KMS-11 (cell line): ENCODE data around the gene ADGRF3.

Experiments
- H2AFZ ChIP-seq: fragments of 200-600 bp; sonication (generic); 2 replicates; pipeline ENCODE4 v1.6.1; 2016; ENCODE audit warnings: antibody characterized with exemption, mixed run types, low read depth
- H3K27ac ChIP-seq: fragments of 200-600 bp; sonication (generic); 2 replicates; pipeline ENCODE4 v1.6.1; 2016; ENCODE audit warnings: mild to moderate bottlenecking, mixed run types
- H3K27me3 ChIP-seq: fragments of 200-600 bp; sonication (generic); 2 replicates; pipeline ENCODE4 v1.6.1; 2017; ENCODE audit warnings: mild to moderate bottlenecking, low read depth, mixed run types, moderate library complexity; ENCODE audit not compliant: insufficient read depth
- H3K36me3 ChIP-seq: fragments of 200-600 bp; sonication (generic); 2 replicates; pipeline ENCODE4 v1.6.1; 2017; ENCODE audit warnings: mild to moderate bottlenecking, mixed run types; ENCODE audit not compliant: insufficient read depth
- H3K4me1 ChIP-seq: fragments of 200-600 bp; sonication (generic); 2 replicates; pipeline ENCODE4 v1.6.1; 2016; ENCODE audit warnings: mild to moderate bottlenecking, low read depth, mixed run types; ENCODE audit not compliant: poor library complexity, severe bottlenecking
- H3K4me2 ChIP-seq: fragments of 200-600 bp; sonication (generic); 2 replicates; pipeline ENCODE4 v1.7.0; 2016; ENCODE audit warnings: mild to moderate bottlenecking, mixed run types
- H3K4me3 ChIP-seq: fragments of 200-600 bp; sonication (generic); IDR thresholded peaks from 2 replicates; pipeline ENCODE4 v1.6.1; 2017; ENCODE audit warnings: low read depth, low read length, mixed read lengths; ENCODE audit not compliant: insufficient read depth
- H3K79me2 ChIP-seq: fragments of 200-600 bp; sonication (generic); 2 replicates; pipeline ENCODE4 v1.6.1; 2016; ENCODE audit warnings: low read depth, mixed run types; ENCODE audit not compliant: insufficient read depth
- H3K9ac ChIP-seq: fragments of 200-600 bp; sonication (generic); 2 replicates; pipeline ENCODE4 v1.6.1; 2016; ENCODE audit warnings: mild to moderate bottlenecking, mixed run types
- H4K20me1 ChIP-seq: fragments of 200-600 bp; sonication (generic); 2 replicates; pipeline ENCODE4 v1.6.1; 2016; ENCODE audit warnings: mild to moderate bottlenecking, mixed run types; ENCODE audit not compliant: insufficient read depth
- CTCF ChIP-seq: fragments of 200-600 bp; sonication (generic); conservative IDR thresholded peaks from 2 replicates; pipeline ENCODE4 v1.6.1; 2017; ENCODE audit warnings: low read depth, mild to moderate bottlenecking, antibody characterized with exemption, low read length, moderate library complexity, mixed read lengths

Gene ADGRF3

GRCh38 chr2:26345283-26345544, 1.4 kb downstream of the ADGRF3 start:
- Histone ChIP-seq H3K79me2 (peaks cover 57% of the 10 kb centered on the region), H3K36me3 (peaks cover 3% of the 10 kb centered on the region; the same call in 1 of the 2 replicates), H3K4me3 (peak overlapping the region; percentile 89), H3K4me1 (peaks cover 24% of the 10 kb centered on the region), H4K20me1 (0 out of 2 replicates have a peak, but pooled peaks cover under 1% of the 10 kb centered on the region), H3K4me2 (peak overlapping the region; percentile 94), H3K27ac (peak overlapping the region; percentile 74), H3K9ac (peak overlapping the region; percentile 83), H3K27me3 (no peaks in the 10 kb centered on the region), H2AFZ (peak overlapping the region; percentile 80)
- TF ChIP-seq CTCF: no peak

- Histone ChIP-seq H3K27ac (peak overlapping the region; percentile 74), H3K27me3 (no peaks in the 10 kb centered on the region)
Measured at GRCh38 chr2:26344581-26345282, 1.9 kb downstream of the ADGRF3 start.

GRCh38 chr2:26340831-26341230, 5.8 kb downstream of the ADGRF3 start:
- no peak overlapping the region for H2AFZ ChIP-seq
- H3K36me3 ChIP-seq: no peaks in the 10 kb centered on the region
- H3K79me2 ChIP-seq: peaks cover 16% of the 10 kb centered on the region
- no peak overlapping the region for H3K27ac ChIP-seq
- H3K9ac ChIP-seq: no peak overlapping the region
- peaks cover 11% of the 10 kb centered on the region for H3K4me1 ChIP-seq
- no peaks in the 10 kb centered on the region for H4K20me1 ChIP-seq
- no peak overlapping the region for H3K4me2 ChIP-seq
- H3K27me3 ChIP-seq: no peaks in the 10 kb centered on the region
- no peak for TF ChIP-seq CTCF
- no peak overlapping the region for H3K4me3 ChIP-seq

More at GRCh38 chr2:26344581-26345282, 1.9 kb downstream of the ADGRF3 start:
- Histone ChIP-seq H3K36me3 (no peaks in the 10 kb centered on the region), H3K9ac (peak overlapping the region; percentile 83), H3K79me2 (peaks cover 52% of the 10 kb centered on the region), H2AFZ (peak overlapping the region; percentile 80; the same call in 1 of the 2 replicates), H3K4me2 (peak overlapping the region; percentile 94), H4K20me1 (no peaks in the 10 kb centered on the region), H3K4me1 (peaks cover 24% of the 10 kb centered on the region), H3K4me3 (peak overlapping the region; percentile 89)
- TF ChIP-seq CTCF: no peak

- H2AFZ ChIP-seq: no peak overlapping the region
- H3K27ac ChIP-seq: no peak overlapping the region
- no peaks in the 10 kb centered on the region for H3K4me1 ChIP-seq
- no peaks in the 10 kb centered on the region for H3K79me2 ChIP-seq
- no peak overlapping the region for H3K4me2 ChIP-seq
- no peaks in the 10 kb centered on the region for H3K36me3 ChIP-seq
- no peak overlapping the region for H3K9ac ChIP-seq
- no peaks in the 10 kb centered on the region for H3K27me3 ChIP-seq
- H3K4me3 ChIP-seq: no peak overlapping the region
- H4K20me1 ChIP-seq: no peaks in the 10 kb centered on the region
- no peak for TF ChIP-seq CTCF
Measured at GRCh38 chr2:26337298-26337697, 9.3 kb downstream of the ADGRF3 start.
